ENCODE measurements around the gene MTARC2.

GRCh38 chr1:220809187-220809550 lies 61.0 kb downstream of the MTARC2 start:
- TF ChIP-seq EP300 (IDR thresholded peaks at IDR 0.05) (no peak), POLR2A (IDR thresholded peaks at IDR 0.05) (no peak)
- TF ChIP-seq, protein P1, sequence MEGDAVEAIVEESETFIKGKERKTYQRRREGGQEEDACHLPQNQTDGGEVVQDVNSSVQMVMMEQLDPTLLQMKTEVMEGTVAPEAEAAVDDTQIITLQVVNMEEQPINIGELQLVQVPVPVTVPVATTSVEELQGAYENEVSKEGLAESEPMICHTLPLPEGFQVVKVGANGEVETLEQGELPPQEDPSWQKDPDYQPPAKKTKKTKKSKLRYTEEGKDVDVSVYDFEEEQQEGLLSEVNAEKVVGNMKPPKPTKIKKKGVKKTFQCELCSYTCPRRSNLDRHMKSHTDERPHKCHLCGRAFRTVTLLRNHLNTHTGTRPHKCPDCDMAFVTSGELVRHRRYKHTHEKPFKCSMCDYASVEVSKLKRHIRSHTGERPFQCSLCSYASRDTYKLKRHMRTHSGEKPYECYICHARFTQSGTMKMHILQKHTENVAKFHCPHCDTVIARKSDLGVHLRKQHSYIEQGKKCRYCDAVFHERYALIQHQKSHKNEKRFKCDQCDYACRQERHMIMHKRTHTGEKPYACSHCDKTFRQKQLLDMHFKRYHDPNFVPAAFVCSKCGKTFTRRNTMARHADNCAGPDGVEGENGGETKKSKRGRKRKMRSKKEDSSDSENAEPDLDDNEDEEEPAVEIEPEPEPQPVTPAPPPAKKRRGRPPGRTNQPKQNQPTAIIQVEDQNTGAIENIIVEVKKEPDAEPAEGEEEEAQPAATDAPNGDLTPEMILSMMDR (IDR thresholded peaks at IDR 0.05), result no peak
